ENCODE results near the gene OPHN1. TPM values are rescaled to one million over a fixed set of nuclear protein-coding genes. Genes with fewer than 3 reads are reported as not detected.
"Not testable (repeated sequence)": the region's sequence is repeated elsewhere in the genome, so short reads cannot be mapped to it uniquely, and the experiment has no call there.

OPHN1 gene
- total and polyA plus RNA-seq, 2 donors: 4.3 to 19.6 TPM

DNA sequence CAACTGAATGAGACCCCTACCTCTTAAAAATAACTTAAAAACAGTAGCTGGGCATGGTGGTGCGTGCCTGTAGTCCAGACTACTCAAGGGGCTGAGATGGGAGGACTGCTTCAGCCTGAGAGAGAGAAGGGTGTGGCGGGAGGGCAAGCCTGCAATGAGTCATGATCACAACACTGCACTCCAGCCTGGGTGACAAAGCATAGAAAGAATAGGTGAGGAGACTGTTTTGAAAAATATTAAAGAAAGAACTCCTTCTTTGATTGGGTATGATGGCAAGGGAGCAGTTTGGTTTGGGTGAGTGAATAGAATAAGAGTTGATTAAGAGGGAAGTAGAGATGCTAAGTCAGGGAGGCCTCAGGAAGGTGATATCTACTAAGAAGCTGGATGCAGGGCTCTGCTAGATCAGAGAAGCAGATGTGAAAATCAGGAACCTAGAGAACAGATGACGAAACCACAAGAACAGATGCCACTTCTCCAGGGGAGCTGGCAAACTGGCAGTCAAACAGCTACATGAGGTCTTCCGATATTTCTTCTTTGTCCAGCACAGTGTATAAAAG, 318.6 kb downstream of the OPHN1 start:
- Histone ChIP-seq H3K36me3 (ENCODE audit: insufficient read depth) (no peaks in the 10 kb centered on the region), H3K4me1 (ENCODE audit: insufficient read depth) (no peaks in the 10 kb centered on the region), H3K4me3 (ENCODE audit: low read depth, low read length) (no peak overlapping the region), H3K27ac (ENCODE audit: low read depth) (no peak overlapping the region)
- 82% methylated on average over 4 of the region's 4 CpGs for WGBS
- DNase-seq (ENCODE audit: extremely low spot score): no peak

- Histone ChIP-seq H3K4me3 (ENCODE audit: low read depth, low read length) (no peak overlapping the region), H3K36me3 (ENCODE audit: insufficient read depth) (no peaks in the 10 kb centered on the region), H3K27ac (ENCODE audit: low read depth) (no peak overlapping the region), H3K4me1 (ENCODE audit: insufficient read depth) (no peaks in the 10 kb centered on the region)
- WGBS: 76% methylated on average over 4 of the region's 5 CpGs
- DNase-seq (ENCODE audit: extremely low spot score): no peak
Observed at GRCh38 chrX:68113837-68114572, 319.3 kb downstream of the OPHN1 start.

DNA sequence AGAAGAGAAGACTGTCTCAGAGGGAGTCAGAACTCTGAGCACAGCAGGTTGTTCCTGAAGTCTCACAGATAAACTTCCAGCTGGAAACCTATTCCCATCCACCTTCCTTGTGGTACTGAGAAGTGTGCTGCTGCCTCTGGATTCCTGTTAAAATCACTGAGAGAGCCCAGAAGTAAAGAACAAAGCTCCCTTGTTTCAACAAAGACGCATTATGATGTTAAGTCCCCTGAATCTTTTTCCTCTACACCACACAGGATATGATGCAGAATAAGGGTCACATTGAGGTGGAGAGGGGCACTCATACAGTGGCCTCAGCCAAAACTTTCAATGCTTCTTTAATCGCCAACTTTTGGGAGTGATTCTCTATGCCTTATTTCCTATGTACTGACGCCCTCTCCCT, 321.0 kb downstream of the OPHN1 start:
- WGBS: 87% methylated on average over 3 of the region's 3 CpGs
- no peaks in the 10 kb centered on the region for H3K4me1 ChIP-seq (ENCODE audit: insufficient read depth)
- no peak overlapping the region for H3K27ac ChIP-seq (ENCODE audit: low read depth)
- H3K4me3 ChIP-seq (ENCODE audit: low read depth, low read length): no peak overlapping the region
- DNase-seq (ENCODE audit: extremely low spot score): no peak
- H3K36me3 ChIP-seq (ENCODE audit: insufficient read depth): no peaks in the 10 kb centered on the region

- DNase-seq (ENCODE audit: extremely low spot score): no peak
- no peak overlapping the region for H3K4me3 ChIP-seq (ENCODE audit: low read depth, low read length)
- H3K4me1 ChIP-seq (ENCODE audit: insufficient read depth): no peaks in the 10 kb centered on the region
- H3K36me3 ChIP-seq (ENCODE audit: insufficient read depth): no peaks in the 10 kb centered on the region
- no peak overlapping the region for H3K27ac ChIP-seq (ENCODE audit: low read depth)
Observed at GRCh38 chrX:68109162-68109561, 324.1 kb downstream of the OPHN1 start.

- H3K4me1 ChIP-seq (ENCODE audit: insufficient read depth): no peaks in the 10 kb centered on the region
- WGBS: 98% methylated on average over 2 of the region's 2 CpGs
- H3K27ac ChIP-seq (ENCODE audit: low read depth): no peak overlapping the region
- DNase-seq (ENCODE audit: extremely low spot score): no peak
- no peak overlapping the region for H3K4me3 ChIP-seq (ENCODE audit: low read depth, low read length)
- no peaks in the 10 kb centered on the region for H3K36me3 ChIP-seq (ENCODE audit: insufficient read depth)
Observed at GRCh38 chrX:68098431-68098830, 334.9 kb downstream of the OPHN1 start.

DNA sequence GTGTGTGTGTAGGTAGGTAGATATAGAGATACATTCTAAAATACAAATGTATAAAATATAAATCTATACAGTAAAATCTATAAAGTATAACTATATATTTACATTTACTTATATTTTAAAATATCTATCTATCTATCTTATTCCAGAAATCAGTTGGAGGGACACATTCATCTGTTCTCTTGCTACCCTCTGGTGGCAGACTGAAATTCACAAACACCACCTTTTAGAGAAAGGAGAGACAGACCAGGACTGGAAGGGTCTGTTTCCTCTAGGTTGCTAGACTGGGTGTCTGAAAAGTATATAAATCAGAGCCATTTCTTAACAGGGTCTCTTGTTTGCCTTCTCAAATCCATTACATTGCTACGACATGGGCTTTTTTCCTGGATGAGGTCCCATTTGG, 343.0 kb downstream of the OPHN1 start:
- no peaks in the 10 kb centered on the region for H3K36me3 ChIP-seq (ENCODE audit: insufficient read depth)
- H3K27ac ChIP-seq (ENCODE audit: low read depth): no peak overlapping the region
- no peak overlapping the region for H3K4me3 ChIP-seq (ENCODE audit: low read depth, low read length)
- 74% methylated on average over 1 of the region's 1 CpG for WGBS
- no peak for DNase-seq (ENCODE audit: extremely low spot score)
- H3K4me1 ChIP-seq (ENCODE audit: insufficient read depth): no peaks in the 10 kb centered on the region

GRCh38 chrX:68087526-68087925, 345.8 kb downstream of the OPHN1 start:
- 54% methylated on average over 2 of the region's 2 CpGs for WGBS
- H3K4me1 ChIP-seq (ENCODE audit: insufficient read depth): no peaks in the 10 kb centered on the region
- DNase-seq (ENCODE audit: extremely low spot score): peak; percentile 4
- H3K27ac ChIP-seq (ENCODE audit: low read depth): no peak overlapping the region
- no peaks in the 10 kb centered on the region for H3K36me3 ChIP-seq (ENCODE audit: insufficient read depth)
- H3K4me3 ChIP-seq (ENCODE audit: low read depth, low read length): no peak overlapping the region

DNA sequence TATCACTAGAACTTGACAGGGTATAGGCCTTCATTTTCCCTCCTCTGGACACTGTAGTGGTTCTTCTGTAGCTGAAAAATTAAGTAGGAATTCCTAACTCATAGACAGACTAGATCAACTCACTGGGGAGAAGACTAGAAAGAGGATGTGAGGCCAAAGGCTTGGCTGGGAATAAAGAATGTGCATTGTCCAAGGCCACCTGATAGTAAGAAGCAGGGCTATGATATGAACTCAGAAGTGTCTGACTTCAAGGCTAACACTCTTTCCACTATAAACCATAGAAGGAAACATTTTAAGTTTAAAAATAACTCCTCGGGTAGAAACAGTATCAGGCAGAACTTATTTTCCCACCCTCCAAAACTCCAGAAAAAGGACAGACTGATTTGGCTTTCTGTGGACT, 346.6 kb downstream of the OPHN1 start:
- 41% methylated on average over 1 of the region's 1 CpG for WGBS

DNA sequence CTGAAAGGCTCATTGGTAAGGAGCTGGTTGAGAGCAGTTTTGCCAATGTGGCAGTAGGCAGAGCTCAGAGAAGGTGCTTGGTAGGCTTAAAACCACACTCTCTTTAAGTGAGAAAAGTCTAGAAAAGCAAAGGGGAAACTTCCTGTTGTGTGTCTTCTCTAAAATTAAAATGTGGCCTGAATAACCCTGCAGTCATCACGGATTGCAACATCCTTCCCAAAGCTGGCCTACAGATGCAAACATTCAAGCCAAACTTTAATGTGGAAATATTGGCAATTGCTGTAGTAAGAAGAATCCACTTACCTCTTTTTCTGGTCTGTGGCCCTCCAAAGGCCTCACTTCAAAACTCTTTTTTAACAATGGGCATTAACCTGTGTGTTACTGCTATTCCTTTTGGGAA, 348.5 kb downstream of the OPHN1 start:
- DNase-seq (ENCODE audit: extremely low spot score): no peak
- Histone ChIP-seq H3K36me3 (ENCODE audit: insufficient read depth) (no peaks in the 10 kb centered on the region), H3K27ac (ENCODE audit: low read depth) (no peak overlapping the region), H3K4me1 (ENCODE audit: insufficient read depth) (no peaks in the 10 kb centered on the region), H3K4me3 (ENCODE audit: low read depth, low read length) (no peak overlapping the region)
- 49% methylated on average over 1 of the region's 1 CpG for WGBS

More for the DNA sequence above, 346.6 kb downstream of the OPHN1 start:
- no peaks in the 10 kb centered on the region for H3K4me1 ChIP-seq (ENCODE audit: insufficient read depth)
- no peaks in the 10 kb centered on the region for H3K36me3 ChIP-seq (ENCODE audit: insufficient read depth)
- no peak overlapping the region for H3K4me3 ChIP-seq (ENCODE audit: low read depth, low read length)
- H3K27ac ChIP-seq (ENCODE audit: low read depth): no peak overlapping the region
- DNase-seq (ENCODE audit: extremely low spot score): no peak

GRCh38 chrX:68083510-68083909, 349.8 kb downstream of the OPHN1 start:
- WGBS: 44% methylated on average over 3 of the region's 3 CpGs
- no peak overlapping the region for H3K4me3 ChIP-seq (ENCODE audit: low read depth, low read length)
- DNase-seq (ENCODE audit: extremely low spot score): no peak
- no peak overlapping the region for H3K27ac ChIP-seq (ENCODE audit: low read depth)
- no peaks in the 10 kb centered on the region for H3K4me1 ChIP-seq (ENCODE audit: insufficient read depth)
- H3K36me3 ChIP-seq (ENCODE audit: insufficient read depth): no peaks in the 10 kb centered on the region

GRCh38 chrX:68079961-68080360, 353.3 kb downstream of the OPHN1 start:
- H3K4me1 ChIP-seq (ENCODE audit: insufficient read depth): no peaks in the 10 kb centered on the region
- DNase-seq (ENCODE audit: extremely low spot score): no peak
- WGBS: 93% methylated on average over 1 of the region's 1 CpG
- no peak overlapping the region for H3K4me3 ChIP-seq (ENCODE audit: low read depth, low read length)
- H3K27ac ChIP-seq (ENCODE audit: low read depth): no peak overlapping the region
- no peaks in the 10 kb centered on the region for H3K36me3 ChIP-seq (ENCODE audit: insufficient read depth)

GRCh38 chrX:68078801-68079200, 354.5 kb downstream of the OPHN1 start:
- H3K36me3 ChIP-seq (ENCODE audit: insufficient read depth); H3K4me3 ChIP-seq (ENCODE audit: low read depth, low read length); H3K27ac ChIP-seq (ENCODE audit: low read depth); DNase-seq (ENCODE audit: extremely low spot score); H3K4me1 ChIP-seq (ENCODE audit: insufficient read depth): not testable (repeated sequence)

DNA sequence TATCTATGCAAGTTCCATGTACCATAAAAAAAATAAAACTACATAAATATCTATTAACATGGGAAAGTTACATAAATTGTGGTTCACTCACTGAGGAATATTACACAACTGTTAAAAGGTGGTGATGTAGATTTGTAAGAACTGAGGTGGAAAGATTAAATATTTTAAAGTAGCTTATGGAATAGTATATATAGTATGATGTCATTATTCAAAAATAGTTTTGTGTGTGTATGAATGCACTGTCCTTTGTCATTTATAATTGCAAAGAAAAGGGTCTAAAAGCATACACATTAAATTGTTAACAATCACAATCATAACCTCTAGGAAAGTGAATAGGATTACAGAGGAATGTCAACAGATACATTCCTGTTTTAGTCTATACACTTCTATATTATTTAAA, 355.9 kb downstream of the OPHN1 start:
- no peak overlapping the region for H3K27ac ChIP-seq (ENCODE audit: low read depth)

GRCh38 chrX:68072041-68072440, 361.3 kb downstream of the OPHN1 start:
- Histone ChIP-seq H3K4me1 (ENCODE audit: insufficient read depth) (no peaks in the 10 kb centered on the region), H3K27ac (ENCODE audit: low read depth) (no peak overlapping the region), H3K4me3 (ENCODE audit: low read depth, low read length) (no peak overlapping the region), H3K36me3 (ENCODE audit: insufficient read depth) (no peaks in the 10 kb centered on the region)
- no peak for DNase-seq (ENCODE audit: extremely low spot score)

More for the DNA sequence above, 355.9 kb downstream of the OPHN1 start:
- no peaks in the 10 kb centered on the region for H3K4me1 ChIP-seq (ENCODE audit: insufficient read depth)
- no peak overlapping the region for H3K4me3 ChIP-seq (ENCODE audit: low read depth, low read length)
- DNase-seq (ENCODE audit: extremely low spot score): no peak
- H3K36me3 ChIP-seq (ENCODE audit: insufficient read depth): no peaks in the 10 kb centered on the region

- H3K4me3 ChIP-seq (ENCODE audit: low read depth, low read length); H3K4me1 ChIP-seq (ENCODE audit: insufficient read depth); DNase-seq (ENCODE audit: extremely low spot score); H3K36me3 ChIP-seq (ENCODE audit: insufficient read depth); H3K27ac ChIP-seq (ENCODE audit: low read depth): not testable (repeated sequence)
- 79% methylated on average over 2 of the region's 2 CpGs for WGBS
Observed at GRCh38 chrX:68070119-68070518, 363.2 kb downstream of the OPHN1 start.
